ENCODE data around the gene GATB. TPM values are rescaled to one million over a fixed set of nuclear protein-coding genes. Genes with fewer than 3 reads are reported as not detected.

The GATB gene
- total RNA-seq, 1 donor from 2014 or later, result 14.2 TPM

DNA sequence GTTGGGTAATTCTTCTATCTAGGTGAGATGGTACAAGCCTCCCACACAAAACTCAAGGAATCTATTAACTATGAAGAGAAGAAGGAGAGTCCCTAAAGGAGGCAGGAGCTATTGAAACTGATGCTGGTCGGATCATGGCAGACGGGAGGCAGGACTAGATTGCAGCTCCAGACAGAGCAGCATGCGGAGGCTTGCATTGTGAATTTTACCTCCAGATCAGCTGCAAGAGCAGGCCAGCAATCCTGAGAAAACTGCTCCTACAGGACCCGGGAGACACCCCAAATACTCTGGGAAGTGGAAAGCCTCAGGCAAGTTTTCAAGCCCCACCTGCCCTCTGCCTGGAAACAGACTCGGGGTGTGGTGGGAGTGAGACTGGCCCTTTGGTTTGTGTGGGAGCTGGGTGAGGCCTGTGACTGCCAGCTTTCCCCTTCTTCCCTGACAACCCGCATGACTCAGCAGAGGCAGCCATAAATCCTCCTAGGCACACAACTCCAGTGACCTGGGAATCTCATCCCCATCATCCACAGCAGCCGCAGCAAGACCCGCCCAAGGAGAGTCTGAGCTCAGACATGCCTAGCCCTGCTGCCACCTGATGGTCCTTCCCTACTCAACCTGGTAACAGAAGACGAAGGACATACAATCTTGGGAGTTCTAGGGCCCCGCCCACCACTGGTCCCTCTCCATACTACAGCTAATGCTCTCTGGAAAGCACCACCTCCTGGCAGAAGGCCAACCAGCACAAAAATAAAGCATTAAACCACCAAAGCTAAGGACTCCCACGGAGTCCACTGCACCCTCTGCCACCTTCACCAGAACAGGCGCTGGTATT is 30.9 kb downstream of the GATB start:
- ATAC-seq (no peak), DNase-seq (no peak)
- H3K9me3 ChIP-seq, result no peaks in the 10 kb centered on the region
- H3K27ac ChIP-seq, result no peak overlapping the region
- no peaks in the 10 kb centered on the region for H3K36me3 ChIP-seq
- no peaks in the 10 kb centered on the region for H3K27me3 ChIP-seq (ENCODE audit: low read depth)
- no peak for TF ChIP-seq CTCF (IDR thresholded peaks at IDR 0.05)
- no peaks in the 10 kb centered on the region for H3K4me1 ChIP-seq
- H3K4me3 ChIP-seq, result no peak overlapping the region
- intact Hi-C loops (cut with DNase I), result no loop called here

GRCh38 chr4:151728679-151729078 is 32.1 kb downstream of the GATB start:
- Histone ChIP-seq H3K4me1 (no peaks in the 10 kb centered on the region), H3K27me3 (ENCODE audit: low read depth) (no peaks in the 10 kb centered on the region), H3K27ac (no peak overlapping the region), H3K4me3 (no peak overlapping the region), H3K36me3 (no peaks in the 10 kb centered on the region), H3K9me3 (no peaks in the 10 kb centered on the region)
- TF ChIP-seq CTCF (IDR thresholded peaks at IDR 0.05), result no peak
- DNase-seq (no peak), ATAC-seq (no peak)
- intact Hi-C loops (cut with DNase I), result no loop called here

- no peaks in the 10 kb centered on the region for H3K4me1 ChIP-seq
- no peak overlapping the region for H3K4me3 ChIP-seq
- no peaks in the 10 kb centered on the region for H3K9me3 ChIP-seq
- H3K27ac ChIP-seq, result no peak overlapping the region
- no peak for TF ChIP-seq CTCF (IDR thresholded peaks at IDR 0.05)
- H3K36me3 ChIP-seq, result no peaks in the 10 kb centered on the region
- H3K27me3 ChIP-seq (ENCODE audit: low read depth), result no peaks in the 10 kb centered on the region
- DNase-seq, result no peak
- intact Hi-C loops (cut with DNase I), result no loop called here
- ATAC-seq, result no peak
Measured at GRCh38 chr4:151728006-151728405, 32.8 kb downstream of the GATB start.

DNA sequence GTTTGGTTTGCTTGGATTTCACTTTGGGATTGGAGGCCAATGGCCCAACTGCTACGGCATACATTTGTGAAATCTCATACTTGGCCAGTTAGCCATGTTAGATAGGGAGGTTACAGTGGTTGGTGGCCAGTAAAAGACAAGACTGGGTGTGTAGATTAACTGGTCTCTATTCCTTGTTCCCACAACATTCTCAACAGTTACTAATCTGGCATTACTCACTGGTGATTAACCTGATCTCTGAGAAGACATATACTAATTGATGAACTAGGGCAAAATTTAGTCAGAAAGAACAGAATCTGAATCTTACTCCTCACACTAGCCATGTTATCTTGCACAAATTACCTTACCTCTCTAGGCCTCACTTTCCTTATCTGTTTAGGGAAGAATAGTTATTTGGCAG is 33.4 kb downstream of the GATB start:
- Histone ChIP-seq H3K4me3 (no peak overlapping the region), H3K36me3 (no peaks in the 10 kb centered on the region), H3K4me1 (no peaks in the 10 kb centered on the region), H3K9me3 (no peaks in the 10 kb centered on the region), H3K27ac (no peak overlapping the region), H3K27me3 (ENCODE audit: low read depth) (no peaks in the 10 kb centered on the region)
- intact Hi-C loops (cut with DNase I), result no loop called here
- TF ChIP-seq CTCF (IDR thresholded peaks at IDR 0.05), result no peak
- ATAC-seq, result no peak
- no peak for DNase-seq

GRCh38 chr4:151725087-151725486 is 35.7 kb downstream of the GATB start:
- DNase-seq (no peak), ATAC-seq (no peak)
- H3K4me3 ChIP-seq, result no peak overlapping the region
- H3K9me3 ChIP-seq, result no peaks in the 10 kb centered on the region
- H3K27ac ChIP-seq, result no peak overlapping the region
- no peaks in the 10 kb centered on the region for H3K27me3 ChIP-seq (ENCODE audit: low read depth)
- no peak for TF ChIP-seq CTCF (IDR thresholded peaks at IDR 0.05)
- no peaks in the 10 kb centered on the region for H3K4me1 ChIP-seq
- intact Hi-C loops (cut with DNase I), result no loop called here
- no peaks in the 10 kb centered on the region for H3K36me3 ChIP-seq
